IPS-18a (cell line): ENCODE results near the gene COL2A1.

Experiments used
- H3K27ac ChIP-seq: one replicate; pipeline ENCODE4 v1.5.1; 2013; ENCODE audit warnings: low read length
- H3K27me3 ChIP-seq: one replicate; pipeline ENCODE4 v1.6.1; 2013; ENCODE audit warnings: mild to moderate bottlenecking, low read length; ENCODE audit not compliant: control insufficient read depth, insufficient read depth
- H3K36me3 ChIP-seq: one replicate; pipeline ENCODE4 v1.6.1; 2013; ENCODE audit warnings: low read depth, low read length; ENCODE audit not compliant: control insufficient read depth
- H3K4me1 ChIP-seq: one replicate; pipeline ENCODE4 v1.6.1; 2013; ENCODE audit warnings: low read depth, low read length; ENCODE audit not compliant: control insufficient read depth
- H3K4me3 ChIP-seq: one replicate; pipeline ENCODE4 v1.5.1; 2013; ENCODE audit warnings: low read length
- H3K9ac ChIP-seq: one replicate; pipeline ENCODE4 v1.6.1; 2013; ENCODE audit warnings: mild to moderate bottlenecking, low read length, moderate library complexity
- H3K9me3 ChIP-seq: one replicate; pipeline ENCODE4 v1.6.1; 2013; ENCODE audit warnings: low read depth, low read length; ENCODE audit not compliant: control insufficient read depth

The COL2A1 gene

GRCh38 chr12:48018618-48018995, 14.3 kb upstream of the COL2A1 start:
- no peak overlapping the region for H3K27ac ChIP-seq
- H3K9ac ChIP-seq, result no peak overlapping the region
- H3K36me3 ChIP-seq, result no peaks in the 10 kb centered on the region
- H3K9me3 ChIP-seq, result no peaks in the 10 kb centered on the region
- H3K4me1 ChIP-seq, result peaks cover 16% of the 10 kb centered on the region
- no peak overlapping the region for H3K4me3 ChIP-seq
- H3K27me3 ChIP-seq, result peaks cover 100% of the 10 kb centered on the region

- Histone ChIP-seq H3K4me3 (no peak overlapping the region), H3K36me3 (no peaks in the 10 kb centered on the region), H3K27ac (no peak overlapping the region), H3K9me3 (no peaks in the 10 kb centered on the region), H3K27me3 (peaks cover 100% of the 10 kb centered on the region), H3K4me1 (peaks cover 10% of the 10 kb centered on the region), H3K9ac (no peak overlapping the region)
Observed at GRCh38 chr12:48017921-48018617, 13.8 kb upstream of the COL2A1 start.

- Histone ChIP-seq H3K27me3 (peaks cover 100% of the 10 kb centered on the region), H3K4me1 (peaks cover 5% of the 10 kb centered on the region), H3K36me3 (no peaks in the 10 kb centered on the region), H3K4me3 (no peak overlapping the region), H3K27ac (no peak overlapping the region), H3K9ac (no peak overlapping the region), H3K9me3 (no peaks in the 10 kb centered on the region)
Observed at GRCh38 chr12:48017496-48017895, 13.2 kb upstream of the COL2A1 start.

GRCh38 chr12:48016373-48017020, 12.2 kb upstream of the COL2A1 start:
- Histone ChIP-seq H3K36me3 (no peaks in the 10 kb centered on the region), H3K4me3 (no peak overlapping the region), H3K9me3 (no peaks in the 10 kb centered on the region), H3K4me1 (no peaks in the 10 kb centered on the region), H3K27me3 (peaks cover 100% of the 10 kb centered on the region), H3K9ac (no peak overlapping the region), H3K27ac (no peak overlapping the region)

- Histone ChIP-seq H3K4me3 (no peak overlapping the region), H3K27me3 (peaks cover 100% of the 10 kb centered on the region), H3K9me3 (no peaks in the 10 kb centered on the region), H3K36me3 (no peaks in the 10 kb centered on the region), H3K9ac (no peak overlapping the region), H3K27ac (no peak overlapping the region), H3K4me1 (no peaks in the 10 kb centered on the region)
Observed at GRCh38 chr12:48015954-48016353, 11.7 kb upstream of the COL2A1 start.

GRCh38 chr12:48015129-48015528, 10.9 kb upstream of the COL2A1 start:
- H3K27me3 ChIP-seq, result peaks cover 100% of the 10 kb centered on the region

GRCh38 chr12:48013287-48013686, 9.0 kb upstream of the COL2A1 start:
- H3K4me1 ChIP-seq, result no peaks in the 10 kb centered on the region
- H3K36me3 ChIP-seq, result no peaks in the 10 kb centered on the region
- H3K27ac ChIP-seq, result no peak overlapping the region
- no peak overlapping the region for H3K4me3 ChIP-seq
- H3K27me3 ChIP-seq, result peaks cover 100% of the 10 kb centered on the region
- H3K9me3 ChIP-seq, result no peaks in the 10 kb centered on the region
- no peak overlapping the region for H3K9ac ChIP-seq

More at GRCh38 chr12:48015129-48015528, 10.9 kb upstream of the COL2A1 start:
- Histone ChIP-seq H3K9ac (no peak overlapping the region), H3K4me3 (no peak overlapping the region), H3K27ac (no peak overlapping the region), H3K4me1 (no peaks in the 10 kb centered on the region), H3K9me3 (no peaks in the 10 kb centered on the region), H3K36me3 (no peaks in the 10 kb centered on the region)

- H3K27me3 ChIP-seq, result peaks cover 100% of the 10 kb centered on the region
- H3K36me3 ChIP-seq, result no peaks in the 10 kb centered on the region
- no peak overlapping the region for H3K9ac ChIP-seq
- no peaks in the 10 kb centered on the region for H3K4me1 ChIP-seq
- no peak overlapping the region for H3K4me3 ChIP-seq
- H3K9me3 ChIP-seq, result no peaks in the 10 kb centered on the region
- H3K27ac ChIP-seq, result no peak overlapping the region
Observed at GRCh38 chr12:48012070-48012469, 7.8 kb upstream of the COL2A1 start.

GRCh38 chr12:48010366-48010970, 6.2 kb upstream of the COL2A1 start:
- H3K4me3 ChIP-seq, result no peak overlapping the region
- no peaks in the 10 kb centered on the region for H3K9me3 ChIP-seq
- H3K27me3 ChIP-seq, result peaks cover 100% of the 10 kb centered on the region
- no peak overlapping the region for H3K9ac ChIP-seq
- H3K27ac ChIP-seq, result no peak overlapping the region
- no peaks in the 10 kb centered on the region for H3K36me3 ChIP-seq
- H3K4me1 ChIP-seq, result no peaks in the 10 kb centered on the region

- Histone ChIP-seq H3K36me3 (no peaks in the 10 kb centered on the region), H3K4me1 (peaks cover 5% of the 10 kb centered on the region), H3K9ac (no peak overlapping the region), H3K27me3 (peaks cover 100% of the 10 kb centered on the region), H3K4me3 (no peak overlapping the region), H3K27ac (no peak overlapping the region), H3K9me3 (no peaks in the 10 kb centered on the region)
Observed at GRCh38 chr12:48009471-48009870, 5.2 kb upstream of the COL2A1 start.

- H3K9ac ChIP-seq, result no peak overlapping the region
- H3K36me3 ChIP-seq, result no peaks in the 10 kb centered on the region
- no peak overlapping the region for H3K27ac ChIP-seq
- H3K4me3 ChIP-seq, result no peak overlapping the region
- no peaks in the 10 kb centered on the region for H3K9me3 ChIP-seq
- H3K27me3 ChIP-seq, result peaks cover 100% of the 10 kb centered on the region
- H3K4me1 ChIP-seq, result peaks cover 5% of the 10 kb centered on the region
Observed at GRCh38 chr12:48008950-48009349, 4.7 kb upstream of the COL2A1 start.
